ENCODE data around the gene BCOR. TPM values are rescaled to one million over a fixed set of nuclear protein-coding genes. Genes with fewer than 3 reads are reported as not detected.

BCOR gene
- total and polyA plus RNA-seq, 2 of the 13 experiments (the other 11 are each of a cell fraction or from before 2014, with no cell fraction given) = 14.3 to 15.2 TPM

GRCh38 chrX:40105835-40106675 is 8.3 kb upstream of the BCOR start:
- Histone ChIP-seq H3K4me2 (ENCODE audit: low read depth, low read length) (peak overlapping the region; percentile 73), H3K27me3 (ENCODE audit: control insufficient read depth in 1 of 2, insufficient read depth in 2 of 2, low read length in 2 of 2) (no peaks in the 10 kb centered on the region), H3K27ac (ENCODE audit: extremely low read length, insufficient read depth, low read length) (peak overlapping the region; percentile 82), H4K20me1 (ENCODE audit: insufficient read depth, low read length) (no peaks in the 10 kb centered on the region), H3K36me3 (replicated peaks in 1 of 2; ENCODE audit: control insufficient read depth in 1 of 2, insufficient read depth in 2 of 2, low read length in 2 of 2) (no peaks in the 10 kb centered on the region), H3K4me3 (replicated peaks in 1 of 3; ENCODE audit: insufficient read depth in 1 of 3, low read depth in 2 of 3, low read length in 3 of 3) (peak overlapping the region; percentile 45 to 76 (median 63); a peak in 5 of 6 replicates), H3K79me2 (ENCODE audit: insufficient read depth, low read length) (peaks cover 11% of the 10 kb centered on the region), H3K9ac (ENCODE audit: insufficient read depth, low read depth, low read length) (peak overlapping the region; percentile 69), H3K4me1 (ENCODE audit: insufficient read depth, low read length) (peaks cover 30% of the 10 kb centered on the region), H2AFZ (ENCODE audit: low read length) (no peak overlapping the region), H3K9me3 (ENCODE audit: low read length) (no peaks in the 10 kb centered on the region)
- in situ Hi-C loops (cut with HindIII; ENCODE audit: extremely low pct_ligation_motif_present, low pct_unique_long_range_greater_than_20kb) = loop anchor here (5.0 kb wide), 1 partner anchor 46 kb away; no protein-coding TSS in a partner anchor
- no CpG with 5 or more reads among the region's 85 CpGs for WGBS (ENCODE audit: low lambda C conversion rate)
- intact Hi-C loops (cut with micrococcal nuclease; ENCODE audit: unreplicated experiment) = loop anchor here (2.0 to 5.0 kb wide), 2 partner anchors 36 to 161 kb away; no protein-coding TSS in a partner anchor
- no peak for FAIRE-seq
- POLR2A ChIA-PET = interaction anchor here (0.6 to 2.9 kb wide), 9 partner anchors 8 to 161 kb away, joined by 3 to 31 read pairs (median 5); partner anchors contain the start of gene BCOR
- DNase-seq (ENCODE audit: low spot score) = no peak
- no TSS peak for BruUV-seq (replicated peaks)
- peak; percentile 24 for ATAC-seq
- CTCF ChIA-PET (ENCODE audit: low intra/inter-chr PET ratio, low total read pairs) = no interaction called here
- TF ChIP-seq, protein P1, sequence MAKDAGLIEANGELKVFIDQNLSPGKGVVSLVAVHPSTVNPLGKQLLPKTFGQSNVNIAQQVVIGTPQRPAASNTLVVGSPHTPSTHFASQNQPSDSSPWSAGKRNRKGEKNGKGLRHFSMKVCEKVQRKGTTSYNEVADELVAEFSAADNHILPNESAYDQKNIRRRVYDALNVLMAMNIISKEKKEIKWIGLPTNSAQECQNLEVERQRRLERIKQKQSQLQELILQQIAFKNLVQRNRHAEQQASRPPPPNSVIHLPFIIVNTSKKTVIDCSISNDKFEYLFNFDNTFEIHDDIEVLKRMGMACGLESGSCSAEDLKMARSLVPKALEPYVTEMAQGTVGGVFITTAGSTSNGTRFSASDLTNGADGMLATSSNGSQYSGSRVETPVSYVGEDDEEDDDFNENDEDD (CRISPR knock-in tag; IDR thresholded peaks at IDR 0.05; ENCODE audit: borderline replicate concordance) = no peak; the same call in 1 of the 2 replicates
- TF ChIP-seq EEA1 (CRISPR knock-in tag; IDR thresholded peaks at IDR 0.05; ENCODE audit: borderline replicate concordance) = 0 out of 2 replicates have a peak, but pooled peaks have one; percentile 1
- TF ChIP-seq RBFOX2 (IDR thresholded peaks at IDR 0.05; ENCODE audit: low read depth, low read length) = peak; percentile 57
- no peak for TF ChIP-seq ZUFSP (CRISPR knock-in tag; IDR thresholded peaks at IDR 0.05; ENCODE audit: borderline replicate concordance)
- TF ChIP-seq MLX (CRISPR knock-in tag; IDR thresholded peaks at IDR 0.05) = no peak
- no peak for TF ChIP-seq BORCS8-MEF2B (CRISPR knock-in tag; IDR thresholded peaks at IDR 0.05)
- no peak for TF ChIP-seq ZNF20 (CRISPR knock-in tag; IDR thresholded peaks at IDR 0.05)
- no peak for TF ChIP-seq IRF9 (CRISPR knock-in tag; IDR thresholded peaks at IDR 0.05; ENCODE audit: borderline replicate concordance)
- TF ChIP-seq GLMP (CRISPR knock-in tag; IDR thresholded peaks at IDR 0.05; ENCODE audit: borderline replicate concordance) = no peak
- no peak for TF ChIP-seq GFI1 (CRISPR knock-in tag; IDR thresholded peaks at IDR 0.05; ENCODE audit: borderline replicate concordance)
- TF ChIP-seq FOXM1 (CRISPR knock-in tag; IDR thresholded peaks at IDR 0.05) = no peak
- TF ChIP-seq RNF2 (conservative IDR thresholded peaks at IDR 0.05; ENCODE audit: low read depth) = no peak
- no peak for TF ChIP-seq RCOR2 (CRISPR knock-in tag; IDR thresholded peaks at IDR 0.05)
